Mesendoderm (in vitro differentiated cells): Measurements from ENCODE around the gene FRAS1.

ENCODE experiments used
- DNase-seq: peaks from one replicate; pipeline ENCODE4 v3.0.0; 2013
- H2AK5ac ChIP-seq: 2 replicates; pipeline ENCODE4 v1.6.1; 2013; ENCODE audit warnings: low read length, inconsistent platforms
- H2BK120ac ChIP-seq: 2 replicates; pipeline ENCODE4 v1.6.1; 2013; ENCODE audit warnings: low read depth, mild to moderate bottlenecking, low read length, moderate library complexity, mixed read lengths
- H2BK15ac ChIP-seq: replicated peaks from 2 replicates; pipeline ENCODE4 v1.6.1; 2013; ENCODE audit warnings: low read depth, mild to moderate bottlenecking, moderate library complexity
- H2BK5ac ChIP-seq: 2 replicates; pipeline ENCODE4 v1.6.1; 2013; ENCODE audit warnings: low read length, inconsistent platforms
- H3K18ac ChIP-seq: 2 replicates; pipeline ENCODE4 v1.6.1; 2013; ENCODE audit warnings: mild to moderate bottlenecking, low read length, mixed read lengths
- H3K23ac ChIP-seq: one replicate; pipeline ENCODE4 v1.6.1; 2013; ENCODE audit warnings: low read length
- H3K27ac ChIP-seq: 2 replicates; pipeline ENCODE4 v1.5.1; 2013; ENCODE audit warnings: low read depth, mild to moderate bottlenecking, inconsistent platforms, low read length, moderate library complexity
- H3K27me3 ChIP-seq: 2 replicates; pipeline ENCODE4 v1.6.1; 2013; ENCODE audit warnings: low read length, control low read depth, mild to moderate bottlenecking, inconsistent platforms; ENCODE audit not compliant: insufficient read depth, poor library complexity
- H3K36me3 ChIP-seq: 2 replicates; pipeline ENCODE4 v1.6.1; 2013; ENCODE audit warnings: low read length, inconsistent platforms; ENCODE audit not compliant: control insufficient read depth, insufficient read depth
- H3K4ac ChIP-seq: one replicate; pipeline ENCODE4 v1.6.1; 2013; ENCODE audit warnings: low read depth, mild to moderate bottlenecking, low read length, moderate library complexity
- H3K4me1 ChIP-seq: 2 replicates; pipeline ENCODE4 v1.6.1; 2013; ENCODE audit warnings: low read depth, low read length, inconsistent platforms; ENCODE audit not compliant: control insufficient read depth
- H3K4me2 ChIP-seq: 2 replicates; pipeline ENCODE4 v1.6.1; 2013; ENCODE audit warnings: low read length
- H3K4me3 ChIP-seq: 2 replicates; pipeline ENCODE4 v1.5.1; 2013; ENCODE audit warnings: mild to moderate bottlenecking, low read length
- H3K56ac ChIP-seq: one replicate; pipeline ENCODE4 v1.6.1; 2013; ENCODE audit warnings: low read length
- H3K79me1 ChIP-seq: 2 replicates; pipeline ENCODE4 v1.6.1; 2013; ENCODE audit warnings: low read length, inconsistent platforms
- H3K79me2 ChIP-seq: 2 replicates; pipeline ENCODE4 v1.6.1; 2013; ENCODE audit warnings: mild to moderate bottlenecking, low read length; ENCODE audit not compliant: control insufficient read depth, insufficient read depth
- H3K9ac ChIP-seq: 2 replicates; pipeline ENCODE4 v1.6.1; 2013; ENCODE audit warnings: low read length, inconsistent platforms
- H4K5ac ChIP-seq: one replicate; pipeline ENCODE4 v1.6.1; 2013; ENCODE audit warnings: low read length
- H4K8ac ChIP-seq: one replicate; pipeline ENCODE4 v1.6.1; 2013; ENCODE audit warnings: low read depth, mild to moderate bottlenecking, control low read depth, low read length, moderate library complexity
- WGBS: extraction: QIAGEN DNeasy Blood & Tissue Kit; methylation state at CpG from one replicate; pipeline ENCODE4 v1.1.7; 2013; ENCODE audit warnings: low lambda C conversion rate, missing lambda C conversion rate; ENCODE audit not compliant: insufficient coverage; ENCODE audit errors: extremely low coverage; 5-methylcytosine and 5-hydroxymethylcytosine counted together

The FRAS1 gene

GRCh38 chr4:78332976-78333375, 275.9 kb downstream of the FRAS1 start:
- no peaks in the 10 kb centered on the region for H3K79me2 ChIP-seq
- H3K18ac ChIP-seq: no peak overlapping the region
- H3K4ac ChIP-seq: peak overlapping the region; percentile 62
- H3K9ac ChIP-seq: no peak overlapping the region
- no peaks in the 10 kb centered on the region for H3K27me3 ChIP-seq
- H2AK5ac ChIP-seq: peak overlapping the region; percentile 13
- H4K5ac ChIP-seq: no peak overlapping the region
- H2BK15ac ChIP-seq: no peak overlapping the region
- peak overlapping the region; percentile 53 for H3K56ac ChIP-seq
- peaks cover 27% of the 10 kb centered on the region for H3K4me1 ChIP-seq
- H3K4me3 ChIP-seq: no peak overlapping the region
- H3K27ac ChIP-seq: no peak overlapping the region
- no peak overlapping the region for H2BK120ac ChIP-seq
- H3K79me1 ChIP-seq: no peaks in the 10 kb centered on the region
- H4K8ac ChIP-seq: no peak overlapping the region
- H2BK5ac ChIP-seq: peak overlapping the region; percentile 68
- H3K36me3 ChIP-seq: no peaks in the 10 kb centered on the region
- no peak for DNase-seq
- no CpG with 5 or more reads among the region's 1 CpG for WGBS
- H3K4me2 ChIP-seq: no peak overlapping the region
- H3K23ac ChIP-seq: no peak overlapping the region

GRCh38 chr4:78336093-78336943, 279.2 kb downstream of the FRAS1 start:
- no CpG with 5 or more reads among the region's 4 CpGs for WGBS
- Histone ChIP-seq H3K56ac (peak overlapping the region; percentile 84), H3K4me1 (peaks cover 25% of the 10 kb centered on the region), H3K18ac (peak overlapping the region; percentile 85), H4K8ac (no peak overlapping the region), H3K27ac (peak overlapping the region; percentile 76), H4K5ac (peak overlapping the region; percentile 56), H3K4ac (no peak overlapping the region), H3K4me3 (no peak overlapping the region), H3K79me1 (no peaks in the 10 kb centered on the region), H2BK120ac (no peak overlapping the region), H2BK15ac (peak overlapping the region; percentile 65), H2AK5ac (peak overlapping the region; percentile 32), H3K79me2 (no peaks in the 10 kb centered on the region), H2BK5ac (peak overlapping the region; percentile 88), H3K36me3 (peaks cover 5% of the 10 kb centered on the region), H3K27me3 (no peaks in the 10 kb centered on the region), H3K9ac (peak overlapping the region; percentile 39), H3K4me2 (no peak overlapping the region), H3K23ac (peak overlapping the region; percentile 83)
- peak; percentile 86 for DNase-seq

- DNase-seq: peak; percentile 54
- H3K36me3 ChIP-seq: peaks cover 5% of the 10 kb centered on the region
- H3K23ac ChIP-seq: no peak overlapping the region
- H3K4ac ChIP-seq: no peak overlapping the region
- H4K8ac ChIP-seq: no peak overlapping the region
- no CpG with 5 or more reads among the region's 9 CpGs for WGBS
- H3K4me3 ChIP-seq: no peak overlapping the region
- peak overlapping the region; percentile 35 for H2BK5ac ChIP-seq
- H3K79me1 ChIP-seq: no peaks in the 10 kb centered on the region
- H2BK15ac ChIP-seq: no peak overlapping the region
- no peak overlapping the region for H3K18ac ChIP-seq
- H3K27ac ChIP-seq: no peak overlapping the region
- H3K4me2 ChIP-seq: no peak overlapping the region
- peak overlapping the region; percentile 17 for H3K56ac ChIP-seq
- H3K79me2 ChIP-seq: no peaks in the 10 kb centered on the region
- H3K4me1 ChIP-seq: peaks cover 22% of the 10 kb centered on the region
- H4K5ac ChIP-seq: no peak overlapping the region
- no peak overlapping the region for H2BK120ac ChIP-seq
- no peak overlapping the region for H3K9ac ChIP-seq
- H2AK5ac ChIP-seq: no peak overlapping the region
- H3K27me3 ChIP-seq: no peaks in the 10 kb centered on the region
These were observed 280.3 kb downstream of the FRAS1 start for GRCh38 chr4:78337244-78338020.

GRCh38 chr4:78342125-78342524, 285.0 kb downstream of the FRAS1 start:
- no CpG with 5 or more reads among the region's 5 CpGs for WGBS
- Histone ChIP-seq H3K23ac (no peak overlapping the region), H3K4ac (no peak overlapping the region), H3K79me2 (no peaks in the 10 kb centered on the region), H4K5ac (no peak overlapping the region), H3K4me1 (peaks cover 12% of the 10 kb centered on the region), H3K4me3 (no peak overlapping the region), H2BK5ac (no peak overlapping the region), H3K18ac (no peak overlapping the region), H2BK15ac (no peak overlapping the region), H3K9ac (no peak overlapping the region), H3K56ac (no peak overlapping the region), H3K4me2 (no peak overlapping the region), H3K27ac (no peak overlapping the region), H3K27me3 (no peaks in the 10 kb centered on the region), H3K79me1 (no peaks in the 10 kb centered on the region), H2AK5ac (no peak overlapping the region), H3K36me3 (peaks cover 5% of the 10 kb centered on the region), H2BK120ac (no peak overlapping the region), H4K8ac (no peak overlapping the region)
- no peak for DNase-seq

GRCh38 chr4:78343682-78344081, 286.6 kb downstream of the FRAS1 start:
- Histone ChIP-seq H3K27ac (no peak overlapping the region), H3K4me2 (no peak overlapping the region)
- WGBS: no CpG with 5 or more reads among the region's 3 CpGs

More at GRCh38 chr4:78343682-78344081, 286.6 kb downstream of the FRAS1 start:
- H3K79me1 ChIP-seq: no peaks in the 10 kb centered on the region
- H3K4ac ChIP-seq: no peak overlapping the region
- H3K36me3 ChIP-seq: peaks cover 4% of the 10 kb centered on the region
- no peak overlapping the region for H3K56ac ChIP-seq
- peaks cover 9% of the 10 kb centered on the region for H3K4me1 ChIP-seq
- no peak overlapping the region for H3K18ac ChIP-seq
- DNase-seq: no peak
- H2BK120ac ChIP-seq: no peak overlapping the region
- H3K4me3 ChIP-seq: no peak overlapping the region
- H3K9ac ChIP-seq: no peak overlapping the region
- no peak overlapping the region for H4K8ac ChIP-seq
- H2BK15ac ChIP-seq: no peak overlapping the region
- H3K23ac ChIP-seq: no peak overlapping the region
- no peak overlapping the region for H2AK5ac ChIP-seq
- no peaks in the 10 kb centered on the region for H3K79me2 ChIP-seq
- no peak overlapping the region for H4K5ac ChIP-seq
- H3K27me3 ChIP-seq: no peaks in the 10 kb centered on the region
- H2BK5ac ChIP-seq: no peak overlapping the region
